Activated naive CD8-positive, alpha-beta T cell (primary cell): ENCODE measurements around the gene HIVEP3.
A peak's percentile ranks its signal among the peaks of the same experiment; 100 is the strongest.

Source experiments
- H3K27ac Mint-ChIP-seq: one replicate; pipeline ENCODE4 v1.8.0; 2021; ENCODE audit warnings: mixed read lengths
- H3K27me3 Mint-ChIP-seq: one replicate; pipeline ENCODE4 v1.8.0; 2021; ENCODE audit warnings: mixed read lengths
- H3K36me3 Mint-ChIP-seq: one replicate; pipeline ENCODE4 v1.8.0; 2021; ENCODE audit warnings: mixed read lengths
- H3K4me1 Mint-ChIP-seq: one replicate; pipeline ENCODE4 v1.8.0; 2021; ENCODE audit warnings: low read depth, mixed read lengths
- H3K4me3 Mint-ChIP-seq: one replicate; pipeline ENCODE4 v1.8.0; 2021; ENCODE audit warnings: mild to moderate bottlenecking, mixed read lengths
- H3K9me3 Mint-ChIP-seq: one replicate; pipeline ENCODE4 v1.8.0; 2021; ENCODE audit warnings: low read depth, mixed read lengths

Gene HIVEP3

DNA sequence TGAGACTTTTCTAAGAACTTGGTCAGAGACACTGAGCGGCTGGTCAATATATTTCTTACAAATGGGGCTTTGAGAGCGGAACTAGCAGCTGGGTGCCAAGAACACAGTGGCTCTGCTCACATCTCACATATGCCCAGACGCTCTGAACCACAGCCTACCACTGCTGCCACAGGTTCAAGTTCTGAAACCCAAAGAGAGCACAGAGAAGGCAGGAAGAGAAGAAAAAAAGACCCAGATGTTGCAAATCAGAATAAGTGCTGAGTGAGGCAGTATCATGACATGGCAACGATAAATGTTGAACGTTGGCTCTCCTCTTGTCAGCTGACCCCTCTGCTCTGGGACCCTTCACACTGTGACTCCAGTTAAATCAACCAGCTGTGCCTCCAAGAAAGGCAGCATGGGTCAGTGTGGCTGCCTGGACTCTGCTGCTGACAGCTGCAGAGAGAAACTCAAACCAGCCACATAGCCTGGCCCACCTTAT, 26.4 kb downstream of the HIVEP3 start:
- Mint-ChIP-seq H3K9me3 (no peaks in the 10 kb centered on the region), H3K4me3 (peak overlapping the region; percentile 73), H3K4me1 (peaks cover 54% of the 10 kb centered on the region), H3K27me3 (no peaks in the 10 kb centered on the region), H3K36me3 (no peaks in the 10 kb centered on the region), H3K27ac (peak overlapping the region; percentile 82)

DNA sequence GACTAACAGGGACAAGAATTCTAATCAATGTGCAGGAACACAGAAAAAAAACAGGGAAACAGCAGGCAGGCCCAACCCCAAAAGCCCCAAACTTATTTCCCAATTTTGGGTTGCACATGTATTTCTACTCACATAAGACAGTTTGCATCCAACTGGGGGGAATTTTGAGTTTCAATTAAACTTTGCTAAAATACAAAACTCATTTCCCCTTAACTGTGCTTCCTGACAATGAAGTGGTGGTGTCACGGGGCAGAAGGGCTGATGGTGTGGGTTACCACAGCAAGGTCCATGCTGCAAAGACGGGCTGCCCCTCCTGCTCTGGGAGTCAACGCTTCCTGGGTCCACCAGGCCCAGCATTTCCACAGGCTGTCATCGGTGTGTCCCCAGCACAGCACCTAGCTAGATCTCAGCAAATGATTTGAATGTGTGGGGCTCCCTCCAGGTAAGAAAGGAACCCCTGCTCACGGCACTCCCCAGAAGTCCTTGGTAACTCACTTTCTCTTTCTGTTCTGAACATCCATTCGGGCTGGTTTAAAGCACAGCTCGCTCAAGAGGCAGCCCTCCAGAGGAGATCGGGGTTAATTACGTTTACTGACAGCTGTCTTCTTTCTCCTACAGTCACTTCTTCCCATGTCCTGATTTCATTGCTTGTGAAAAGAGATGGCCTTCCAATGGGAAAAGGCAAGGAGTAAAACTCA, 27.4 kb downstream of the HIVEP3 start:
- no peaks in the 10 kb centered on the region for H3K9me3 Mint-ChIP-seq
- H3K4me1 Mint-ChIP-seq: peaks cover 49% of the 10 kb centered on the region
- H3K27me3 Mint-ChIP-seq: no peaks in the 10 kb centered on the region
- no peaks in the 10 kb centered on the region for H3K36me3 Mint-ChIP-seq
- H3K27ac Mint-ChIP-seq: peak overlapping the region; percentile 82
- H3K4me3 Mint-ChIP-seq: peak overlapping the region; percentile 73

DNA sequence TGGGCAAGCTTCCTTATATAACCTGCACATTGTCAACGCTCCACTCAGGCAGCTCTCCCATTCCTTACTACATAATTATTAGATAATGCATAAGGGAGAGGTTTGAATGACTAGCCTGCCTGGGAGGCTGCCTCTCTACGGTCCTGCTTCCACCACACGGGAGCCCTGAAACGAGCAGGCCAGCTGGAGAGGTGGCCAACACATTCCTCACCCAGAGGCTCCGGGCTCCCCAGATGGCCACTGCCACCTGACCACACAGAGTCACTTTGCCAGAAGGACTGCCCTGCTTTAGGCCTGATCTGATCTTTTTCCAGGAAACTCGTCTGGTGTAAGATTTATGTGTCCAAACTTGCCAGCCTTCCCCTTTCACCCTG, 27.9 kb downstream of the HIVEP3 start:
- peak overlapping the region; percentile 73 for H3K4me3 Mint-ChIP-seq
- H3K4me1 Mint-ChIP-seq: peaks cover 49% of the 10 kb centered on the region
- no peaks in the 10 kb centered on the region for H3K27me3 Mint-ChIP-seq
- no peaks in the 10 kb centered on the region for H3K9me3 Mint-ChIP-seq
- peak overlapping the region; percentile 82 for H3K27ac Mint-ChIP-seq
- H3K36me3 Mint-ChIP-seq: no peaks in the 10 kb centered on the region

DNA sequence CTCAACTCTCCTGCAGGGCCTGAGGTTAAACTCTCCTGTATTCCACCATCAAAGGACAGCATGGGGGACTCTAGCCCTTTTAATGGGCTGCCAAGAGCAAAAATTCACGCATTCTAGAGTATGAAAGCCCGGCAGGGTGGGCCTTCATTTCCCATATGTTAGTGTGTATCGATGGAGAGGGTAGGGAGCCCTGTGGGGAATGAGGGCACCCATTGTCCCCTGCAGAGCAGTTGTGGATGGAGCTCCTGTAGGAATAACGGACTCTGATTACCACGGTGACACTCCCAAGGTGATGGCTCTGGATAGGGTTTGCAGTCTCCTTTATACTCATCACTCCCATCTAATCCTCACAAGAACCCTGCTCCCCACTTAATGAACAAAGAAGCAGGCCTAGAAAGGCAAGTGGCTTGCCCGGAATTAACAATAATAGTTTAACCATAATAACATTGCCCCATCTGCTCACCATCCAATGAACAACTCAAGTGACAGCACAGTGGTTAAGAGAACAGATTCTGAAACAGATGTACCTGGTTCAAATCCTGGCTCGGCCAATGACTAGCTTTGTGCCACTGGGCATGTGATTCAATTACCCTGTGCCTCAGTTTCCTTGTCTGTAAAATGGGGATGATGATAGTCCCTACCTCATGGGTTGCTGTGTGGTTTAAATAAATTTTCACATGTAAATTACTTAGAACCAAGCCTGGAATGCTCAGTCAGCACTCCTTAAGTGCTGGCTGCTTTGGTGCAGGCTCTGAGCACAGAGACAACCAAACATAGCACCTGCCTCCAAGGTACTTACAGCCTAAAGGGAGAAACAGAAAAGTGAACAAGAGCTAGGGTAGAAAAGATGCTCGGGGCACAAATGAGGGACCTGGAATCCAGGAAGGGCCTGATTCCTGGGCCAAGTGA, 29.0 kb downstream of the HIVEP3 start:
- Mint-ChIP-seq H3K27ac (peak overlapping the region; percentile 61), H3K4me1 (peaks cover 43% of the 10 kb centered on the region), H3K9me3 (no peaks in the 10 kb centered on the region), H3K36me3 (no peaks in the 10 kb centered on the region), H3K27me3 (no peaks in the 10 kb centered on the region), H3K4me3 (no peak overlapping the region)

DNA sequence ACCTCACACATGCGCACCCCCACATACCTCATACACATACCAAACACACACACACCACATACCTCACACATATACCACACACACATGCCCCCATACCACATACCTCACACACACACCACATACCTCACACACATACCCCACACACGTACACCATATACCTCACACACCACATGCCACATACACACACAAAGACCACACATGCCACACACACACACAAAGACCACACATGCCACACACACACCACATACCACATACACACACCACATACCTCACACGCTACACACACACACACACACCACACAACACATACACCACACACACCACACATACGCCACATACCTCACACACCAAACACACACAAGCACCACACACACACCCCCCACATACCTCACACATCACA, 30.0 kb downstream of the HIVEP3 start:
- no peak overlapping the region for H3K4me3 Mint-ChIP-seq
- peak overlapping the region; percentile 42 for H3K27ac Mint-ChIP-seq
- H3K36me3 Mint-ChIP-seq: no peaks in the 10 kb centered on the region
- H3K4me1 Mint-ChIP-seq: peaks cover 37% of the 10 kb centered on the region
- H3K27me3 Mint-ChIP-seq: no peaks in the 10 kb centered on the region
- no peaks in the 10 kb centered on the region for H3K9me3 Mint-ChIP-seq

DNA sequence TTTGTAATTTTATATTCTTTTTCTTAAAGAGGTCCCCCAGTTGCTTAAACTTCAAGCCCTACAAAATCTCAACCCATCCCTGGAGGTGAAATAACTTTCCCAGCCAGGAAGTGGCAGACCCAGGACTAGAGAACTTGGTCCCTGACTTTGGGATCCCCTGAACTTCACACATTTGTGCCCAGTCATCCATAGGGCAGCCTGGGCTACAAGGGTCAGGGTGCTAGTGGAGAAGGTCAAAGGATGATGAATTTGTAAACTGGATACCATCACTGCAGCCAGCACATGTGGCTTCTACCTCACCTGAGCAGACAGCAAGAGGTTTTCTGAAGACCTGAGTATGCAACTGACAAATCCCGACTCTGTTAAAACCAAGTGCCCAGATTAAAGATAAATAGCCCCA, 31.4 kb downstream of the HIVEP3 start:
- H3K4me1 Mint-ChIP-seq: peaks cover 33% of the 10 kb centered on the region
- no peaks in the 10 kb centered on the region for H3K36me3 Mint-ChIP-seq
- no peaks in the 10 kb centered on the region for H3K27me3 Mint-ChIP-seq
- no peak overlapping the region for H3K27ac Mint-ChIP-seq
- H3K9me3 Mint-ChIP-seq: no peaks in the 10 kb centered on the region
- no peak overlapping the region for H3K4me3 Mint-ChIP-seq

DNA sequence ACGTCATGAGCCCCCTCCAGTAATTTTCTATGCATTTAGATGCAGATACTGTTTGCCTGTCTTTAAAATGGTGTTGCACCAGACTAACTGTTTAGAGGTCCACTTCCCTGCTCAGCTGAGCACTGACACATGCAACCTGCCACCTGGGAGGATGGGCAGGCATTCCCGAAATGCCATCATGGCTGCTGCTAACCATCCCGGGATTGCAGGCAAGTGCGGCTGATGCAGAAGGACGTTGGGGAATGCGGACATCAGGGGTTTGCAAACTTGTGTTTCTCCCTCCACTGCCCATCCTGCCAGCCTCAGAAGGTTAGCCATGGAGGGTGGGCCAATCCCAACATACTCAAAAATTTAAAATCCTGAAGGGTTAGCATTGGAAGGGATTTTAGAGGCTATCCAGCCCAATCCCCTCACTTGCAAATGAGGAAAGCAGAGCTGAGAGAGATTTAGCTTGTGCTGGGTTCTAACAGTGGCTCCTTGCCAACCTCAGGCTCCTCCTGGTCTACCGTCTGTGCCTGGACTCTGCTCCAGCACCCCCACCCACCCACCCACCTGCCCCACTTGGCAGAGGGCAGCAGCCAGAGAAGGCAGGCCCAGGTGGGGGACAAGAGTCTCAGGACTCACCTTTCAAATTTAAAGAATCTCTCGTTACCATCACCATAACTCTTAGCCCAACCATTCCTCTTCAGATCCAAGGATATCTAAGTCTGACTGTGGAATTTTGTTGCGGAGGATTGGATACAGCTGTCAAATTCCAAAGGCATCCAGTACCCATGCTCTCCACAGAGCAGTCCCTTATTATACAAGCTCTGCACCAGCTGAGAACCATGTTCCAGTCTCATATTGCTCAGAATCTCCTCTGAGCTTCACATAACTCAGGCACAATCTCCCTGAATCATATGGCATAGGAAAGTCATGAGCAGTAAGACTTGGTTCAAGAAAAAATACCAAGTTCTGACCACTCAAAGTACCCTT, 34.2 kb downstream of the HIVEP3 start:
- H3K9me3 Mint-ChIP-seq: no peaks in the 10 kb centered on the region
- H3K27me3 Mint-ChIP-seq: no peaks in the 10 kb centered on the region
- H3K4me3 Mint-ChIP-seq: no peak overlapping the region
- H3K4me1 Mint-ChIP-seq: peaks cover 19% of the 10 kb centered on the region
- H3K36me3 Mint-ChIP-seq: no peaks in the 10 kb centered on the region
- H3K27ac Mint-ChIP-seq: no peak overlapping the region

DNA sequence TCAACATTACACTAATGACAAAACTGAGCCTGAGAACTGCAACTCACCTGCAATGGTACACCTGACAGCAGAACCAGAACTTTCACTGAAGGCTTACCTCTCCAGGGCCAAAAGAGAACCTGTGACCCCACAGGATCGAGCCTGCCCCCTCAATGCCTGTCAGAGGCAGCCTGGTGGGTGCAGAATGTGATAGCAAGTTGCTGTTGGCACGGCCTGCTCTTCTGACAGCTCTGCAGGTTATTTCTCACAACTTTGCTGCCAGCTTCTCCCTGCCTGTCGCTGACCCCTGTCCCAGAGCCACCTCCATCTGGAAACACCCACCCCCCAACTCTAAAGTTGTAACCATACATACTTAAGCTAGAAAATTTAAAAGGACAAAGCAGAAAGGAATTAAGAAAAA, 35.2 kb downstream of the HIVEP3 start:
- H3K27me3 Mint-ChIP-seq: no peaks in the 10 kb centered on the region
- H3K36me3 Mint-ChIP-seq: no peaks in the 10 kb centered on the region
- H3K27ac Mint-ChIP-seq: no peak overlapping the region
- peaks cover 12% of the 10 kb centered on the region for H3K4me1 Mint-ChIP-seq
- H3K9me3 Mint-ChIP-seq: no peaks in the 10 kb centered on the region
- H3K4me3 Mint-ChIP-seq: no peak overlapping the region

DNA sequence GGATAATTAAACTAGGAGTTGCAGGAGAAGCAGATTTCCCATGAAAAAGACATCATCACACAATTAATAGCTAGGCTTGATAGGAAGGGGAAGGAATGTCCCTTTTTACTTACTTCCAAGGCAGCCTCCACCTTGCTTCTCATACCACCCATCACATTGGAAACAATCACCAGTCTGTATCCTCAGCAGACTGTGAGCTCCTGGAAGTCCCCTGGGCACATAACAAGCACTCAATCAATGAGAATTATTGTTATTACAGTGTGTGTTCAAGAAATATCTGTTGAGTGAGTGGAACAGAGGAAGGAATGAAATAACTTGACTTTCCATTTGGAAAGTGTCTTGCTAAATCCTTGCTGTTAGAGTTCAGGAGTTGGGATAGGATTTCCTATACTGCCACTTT, 36.2 kb downstream of the HIVEP3 start:
- H3K4me3 Mint-ChIP-seq: no peak overlapping the region
- H3K27me3 Mint-ChIP-seq: no peaks in the 10 kb centered on the region
- H3K4me1 Mint-ChIP-seq: peaks cover 10% of the 10 kb centered on the region
- no peak overlapping the region for H3K27ac Mint-ChIP-seq
- no peaks in the 10 kb centered on the region for H3K9me3 Mint-ChIP-seq
- no peaks in the 10 kb centered on the region for H3K36me3 Mint-ChIP-seq

DNA sequence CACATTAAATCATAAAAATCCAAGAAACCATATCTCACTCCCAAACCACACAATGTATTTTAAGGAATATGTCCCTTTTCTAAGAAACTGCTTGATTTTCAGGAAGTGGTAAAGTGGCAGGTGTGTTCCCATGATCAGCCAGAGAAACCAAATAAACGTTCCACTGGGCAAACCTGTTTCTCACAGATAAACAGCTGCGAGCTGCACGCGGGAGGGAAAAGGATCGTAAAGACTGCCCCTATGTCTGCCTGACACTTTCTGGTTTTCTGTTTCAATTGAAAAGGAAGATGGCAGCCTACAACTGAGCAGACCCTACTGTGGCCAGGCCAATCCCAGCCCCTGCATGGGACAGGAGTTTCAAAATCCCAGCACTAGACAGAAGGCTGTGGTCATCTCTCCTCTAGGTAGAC, 36.6 kb downstream of the HIVEP3 start:
- Mint-ChIP-seq H3K9me3 (no peaks in the 10 kb centered on the region), H3K4me3 (no peak overlapping the region), H3K27me3 (no peaks in the 10 kb centered on the region), H3K4me1 (peaks cover 13% of the 10 kb centered on the region), H3K27ac (no peak overlapping the region), H3K36me3 (no peaks in the 10 kb centered on the region)

DNA sequence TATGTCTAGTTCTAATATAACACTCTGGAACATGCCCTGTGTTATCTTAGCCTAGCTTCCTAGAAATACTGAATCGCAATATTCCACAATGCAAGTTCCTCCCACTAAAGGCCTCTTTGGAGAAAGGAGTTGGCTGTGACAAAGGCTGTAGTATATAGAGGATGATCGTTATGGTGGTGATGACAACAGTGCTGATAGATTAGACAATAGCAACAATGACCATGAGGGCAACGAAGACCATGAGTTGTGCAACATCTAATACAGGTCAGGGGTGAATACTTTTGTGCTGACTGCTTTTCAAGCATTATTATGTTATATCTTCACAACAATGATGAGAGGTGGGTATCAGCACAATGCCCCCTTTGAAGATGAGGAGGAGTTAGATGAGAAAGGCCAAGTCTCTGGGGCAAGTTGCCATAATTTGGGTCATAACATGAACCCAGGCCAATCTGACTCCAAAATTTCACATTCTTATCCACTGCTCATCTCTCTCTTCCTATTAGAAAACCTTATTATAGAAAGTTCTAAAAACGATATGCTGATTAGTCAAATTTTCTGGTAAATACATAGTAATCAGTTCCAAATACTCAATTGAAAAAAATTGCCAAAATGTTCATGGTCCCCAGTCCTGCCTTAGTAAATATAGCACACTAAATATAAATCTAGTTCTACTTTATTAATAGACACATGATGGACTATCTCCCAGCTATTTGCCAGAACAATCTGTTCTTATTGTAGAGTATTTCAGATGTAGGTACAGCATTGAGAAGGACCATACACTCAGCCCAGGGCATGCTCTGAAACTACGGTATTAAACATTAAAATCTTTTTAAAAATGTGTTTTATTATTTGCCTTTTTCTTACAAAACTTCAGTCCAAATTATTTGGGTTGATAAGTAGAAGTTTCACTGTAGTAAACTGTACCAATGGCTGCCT, 37.5 kb downstream of the HIVEP3 start:
- no peak overlapping the region for H3K4me3 Mint-ChIP-seq
- H3K9me3 Mint-ChIP-seq: no peaks in the 10 kb centered on the region
- peaks cover 17% of the 10 kb centered on the region for H3K4me1 Mint-ChIP-seq
- no peaks in the 10 kb centered on the region for H3K36me3 Mint-ChIP-seq
- no peak overlapping the region for H3K27ac Mint-ChIP-seq
- no peaks in the 10 kb centered on the region for H3K27me3 Mint-ChIP-seq

DNA sequence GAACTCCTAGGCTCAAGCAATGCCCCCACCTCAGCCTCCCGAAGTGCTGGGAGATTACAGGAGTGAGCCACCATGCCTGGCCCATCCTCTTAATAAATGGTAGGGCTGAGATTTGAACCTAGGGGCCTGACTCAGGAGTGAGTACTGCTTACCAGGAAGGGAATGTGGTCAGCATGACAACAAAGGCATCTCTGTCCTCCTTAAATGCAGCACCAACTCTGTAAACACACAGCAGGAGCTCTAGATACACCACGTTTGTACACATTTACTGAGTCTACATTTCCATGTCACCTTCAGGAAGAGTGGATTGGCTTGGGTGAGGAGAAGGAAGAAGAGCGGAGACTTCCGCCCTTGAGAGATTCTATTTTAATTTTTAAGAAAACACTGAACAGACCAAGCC, 38.5 kb downstream of the HIVEP3 start:
- Mint-ChIP-seq H3K27me3 (no peaks in the 10 kb centered on the region), H3K4me1 (peaks cover 17% of the 10 kb centered on the region), H3K36me3 (no peaks in the 10 kb centered on the region), H3K4me3 (no peak overlapping the region), H3K9me3 (no peaks in the 10 kb centered on the region), H3K27ac (no peak overlapping the region)

DNA sequence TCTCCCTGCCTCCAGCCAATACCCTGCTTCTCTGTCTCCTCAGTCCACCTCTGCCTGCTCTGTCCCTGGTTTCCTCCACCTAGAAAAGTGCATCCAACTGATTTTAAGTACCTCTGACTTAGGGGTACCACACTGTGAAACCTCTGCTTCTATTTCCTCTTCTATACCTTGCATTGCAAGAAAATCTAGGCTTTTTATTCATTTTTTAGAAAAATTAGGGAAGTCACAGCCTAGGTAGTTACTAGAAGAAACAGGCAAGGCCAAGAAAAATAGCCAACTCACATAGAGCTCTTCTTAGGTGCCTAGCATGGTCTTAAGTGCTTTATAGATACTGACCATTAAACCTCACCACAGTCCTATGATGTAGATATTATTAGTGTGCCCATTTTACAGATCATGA, 39.1 kb downstream of the HIVEP3 start:
- H3K27ac Mint-ChIP-seq: no peak overlapping the region
- H3K36me3 Mint-ChIP-seq: no peaks in the 10 kb centered on the region
- no peak overlapping the region for H3K4me3 Mint-ChIP-seq
- H3K27me3 Mint-ChIP-seq: no peaks in the 10 kb centered on the region
- peaks cover 17% of the 10 kb centered on the region for H3K4me1 Mint-ChIP-seq
- no peaks in the 10 kb centered on the region for H3K9me3 Mint-ChIP-seq

DNA sequence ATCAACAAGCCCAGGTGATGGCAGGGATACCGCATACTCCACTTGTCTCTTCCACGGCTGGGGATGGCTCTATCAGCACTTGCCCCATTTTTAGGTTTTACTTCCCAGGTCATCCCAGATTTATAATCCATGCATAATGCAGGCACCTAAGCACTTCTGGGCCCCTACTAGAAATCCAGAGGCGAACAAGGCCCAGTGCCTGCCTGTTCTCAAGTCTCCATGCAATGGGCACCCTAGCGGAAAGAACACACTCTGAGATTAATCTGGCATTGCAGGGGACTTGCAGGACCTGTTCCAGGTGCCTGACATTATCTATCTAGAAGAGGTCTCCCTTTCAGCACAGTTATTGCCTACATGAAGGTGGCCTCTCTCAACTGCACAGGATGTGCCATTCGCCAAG, 39.8 kb downstream of the HIVEP3 start:
- no peak overlapping the region for H3K4me3 Mint-ChIP-seq
- H3K36me3 Mint-ChIP-seq: no peaks in the 10 kb centered on the region
- peaks cover 17% of the 10 kb centered on the region for H3K4me1 Mint-ChIP-seq
- H3K27ac Mint-ChIP-seq: no peak overlapping the region
- H3K27me3 Mint-ChIP-seq: no peaks in the 10 kb centered on the region
- H3K9me3 Mint-ChIP-seq: no peaks in the 10 kb centered on the region
